Fibroblast of skin of abdomen (primary cell): ENCODE results near the gene EMD.
"Not testable (repeated sequence)": the region's sequence is repeated elsewhere in the genome, so short reads cannot be mapped to it uniquely, and the experiment has no call there.

Experiments
- DNase-seq: peaks from one replicate; pipeline ENCODE4 v3.0.0-alpha.2; 2013

Gene EMD

DNA sequence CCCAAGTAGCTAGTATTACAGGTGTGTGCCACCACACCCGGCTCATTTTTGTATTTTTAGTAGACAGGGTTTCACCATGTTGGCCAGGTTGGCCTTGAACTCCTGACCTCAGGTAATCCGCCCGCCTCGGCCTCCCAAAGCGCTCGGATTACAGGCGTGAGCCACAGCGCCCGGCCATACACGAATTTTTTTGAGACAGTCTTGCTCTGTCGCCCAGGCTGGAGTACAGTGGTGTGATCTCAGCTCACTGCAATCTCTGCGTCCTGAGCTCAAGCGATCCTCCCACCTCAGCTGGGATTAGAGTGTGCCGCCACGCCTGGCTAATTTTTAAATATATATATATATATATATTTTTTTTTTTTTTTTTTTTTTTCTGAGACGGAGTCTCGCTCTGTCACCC, 17.3 kb downstream of the EMD start:
- DNase-seq = not testable (repeated sequence)

GRCh38 chrX:154396973-154397887, 18.1 kb downstream of the EMD start:
- DNase-seq = peak; percentile 62

DNA sequence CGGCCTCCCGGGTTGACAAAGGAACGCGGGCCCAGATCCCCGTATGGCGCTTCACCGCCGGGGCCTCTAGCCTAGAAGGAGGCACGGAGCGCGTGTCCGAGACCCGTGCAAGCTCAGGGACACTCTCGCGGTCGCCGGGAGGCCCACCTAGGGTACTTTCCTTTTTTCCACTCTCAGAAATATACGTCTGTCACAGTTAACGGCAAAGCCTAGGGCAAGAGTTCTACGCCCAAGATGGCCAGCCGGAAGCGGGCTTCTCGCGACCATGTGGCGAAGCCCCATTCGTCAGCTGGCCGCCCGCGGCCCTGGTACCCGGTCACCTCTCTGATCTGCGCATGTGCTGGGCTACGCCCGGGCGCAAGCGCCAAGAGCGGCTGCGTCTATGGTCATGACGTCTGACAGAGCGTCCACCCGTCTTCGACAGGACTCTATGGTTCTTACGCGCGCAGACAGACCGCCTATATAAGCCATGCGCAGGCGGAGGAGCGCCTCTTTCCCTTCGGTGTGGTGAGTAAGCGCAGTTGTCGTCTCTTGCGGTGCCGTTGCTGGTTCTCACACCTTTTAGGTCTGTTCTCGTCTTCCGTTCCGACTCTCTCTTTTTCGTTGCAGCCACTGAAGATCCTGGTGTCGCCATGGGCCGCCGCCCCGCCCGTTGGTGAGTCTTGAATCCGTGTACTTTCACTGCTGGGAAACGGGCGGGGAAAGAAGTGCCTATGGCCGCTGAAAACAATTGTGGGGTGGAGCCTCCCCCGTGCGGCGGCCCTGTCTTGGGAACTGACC, 19.0 kb downstream of the EMD start, which contains the start of gene RPL10:
Gene RPL10, plus strand, starts transcription at position 490 of the 780 bp plus-strand sequence. Its CDS starts 143 bp downstream, at position 633.
- peak; percentile 98 for DNase-seq

DNA sequence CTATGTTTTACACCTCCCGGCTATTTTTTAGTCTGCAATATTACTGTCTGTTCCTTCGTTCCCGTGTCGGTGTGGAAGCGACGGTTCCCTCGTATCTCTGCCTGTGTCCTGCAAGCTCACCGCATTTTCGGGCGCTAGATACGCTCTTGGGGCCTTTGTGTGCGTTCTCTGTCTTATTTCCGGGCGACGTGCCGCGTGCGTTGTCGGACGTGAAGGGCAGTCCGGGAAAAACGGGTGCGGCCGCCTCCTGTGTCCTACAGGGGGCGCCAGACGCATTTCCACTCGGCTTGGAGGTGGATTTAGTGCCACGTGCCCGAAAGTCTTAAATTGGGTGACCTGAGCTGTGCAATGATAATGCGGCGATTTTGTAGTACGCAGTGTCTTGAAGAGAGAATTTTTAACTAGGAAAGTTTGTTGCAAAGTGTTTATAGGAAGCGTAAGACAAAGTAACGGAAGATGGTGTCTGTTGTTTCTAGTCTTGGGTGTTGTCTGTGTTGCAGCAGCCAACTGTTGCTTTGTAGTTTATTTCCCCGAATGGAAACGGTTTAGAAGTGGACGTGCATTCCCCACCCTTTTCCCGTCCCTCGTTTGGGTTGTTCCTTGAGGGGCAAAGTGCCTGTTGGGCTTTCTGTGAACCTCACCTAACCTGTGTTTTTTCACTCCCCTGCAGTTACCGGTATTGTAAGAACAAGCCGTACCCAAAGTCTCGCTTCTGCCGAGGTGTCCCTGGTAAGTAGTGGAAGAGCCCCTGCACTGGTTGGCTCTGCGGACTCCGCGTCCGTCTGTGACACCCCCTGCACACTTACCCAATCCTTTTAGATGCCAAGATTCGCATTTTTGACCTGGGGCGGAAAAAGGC, 19.8 kb downstream of the EMD start:
- DNase-seq = peak; percentile 83

- no peak for DNase-seq
Observed at GRCh38 chrX:154399527-154400368, 20.7 kb downstream of the EMD start.

- not testable (repeated sequence) for DNase-seq
Observed at GRCh38 chrX:154400369-154400817, 21.3 kb downstream of the EMD start.

GRCh38 chrX:154401045-154401799, 22.1 kb downstream of the EMD start:
- peak; percentile 37 for DNase-seq

DNA sequence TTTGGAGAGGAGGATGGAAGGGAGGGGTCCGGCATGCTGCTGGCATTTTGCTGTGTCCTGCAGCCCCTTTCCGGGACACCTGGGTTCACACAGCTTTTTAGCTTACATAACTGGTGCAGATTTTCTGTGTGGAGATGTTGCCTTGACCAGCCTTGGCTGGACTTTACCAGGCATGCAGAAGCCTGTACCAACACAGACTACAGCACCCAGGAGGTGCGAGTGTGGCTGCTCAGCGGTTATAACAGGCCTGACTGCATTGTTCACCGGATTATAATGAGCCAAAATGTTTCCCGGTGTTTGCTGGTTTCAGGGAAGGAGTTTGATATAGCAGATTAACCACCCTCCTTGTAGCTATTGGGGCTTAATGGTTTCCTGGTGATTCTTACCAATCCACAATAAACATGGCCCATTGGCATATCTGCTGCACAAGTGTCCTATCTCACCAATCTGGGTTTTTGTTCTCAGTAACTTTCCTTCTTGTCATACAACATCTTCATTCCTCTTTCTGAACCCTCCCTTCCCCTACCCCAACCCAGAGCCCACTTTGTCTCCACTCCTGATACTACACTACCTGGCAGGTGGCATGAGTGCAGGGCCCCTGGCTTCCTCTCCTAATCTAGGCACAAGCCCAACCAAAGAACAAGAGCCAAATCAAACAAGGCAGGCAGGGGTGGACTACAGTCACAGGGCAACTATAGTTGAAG, 23.0 kb downstream of the EMD start:
- peak; percentile 21 for DNase-seq

- DNase-seq = no peak
Observed at GRCh38 chrX:154402622-154403127, 23.6 kb downstream of the EMD start.

DNA sequence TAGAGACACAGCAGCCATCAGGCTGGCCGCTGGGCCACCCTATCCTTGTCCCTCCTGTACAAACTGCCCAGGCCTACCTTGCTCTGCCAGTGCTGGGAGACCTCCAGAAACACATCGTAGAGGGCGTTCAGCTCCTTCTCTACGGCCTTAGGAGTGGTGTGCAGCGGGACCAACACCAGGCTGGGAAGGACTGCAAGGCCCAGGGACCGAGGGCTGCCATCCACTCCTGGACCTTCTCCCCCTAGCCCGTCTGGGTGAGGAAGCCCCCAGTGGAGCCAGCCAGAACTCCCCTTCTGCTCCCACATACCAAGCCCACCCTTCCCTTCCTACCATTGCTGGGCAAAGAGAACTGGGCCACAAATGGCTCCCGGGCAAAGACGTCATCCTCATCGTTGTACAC, 24.1 kb downstream of the EMD start:
- DNase-seq = no peak

- DNase-seq = no peak
Observed at GRCh38 chrX:154403858-154404257, 24.8 kb downstream of the EMD start.

DNA sequence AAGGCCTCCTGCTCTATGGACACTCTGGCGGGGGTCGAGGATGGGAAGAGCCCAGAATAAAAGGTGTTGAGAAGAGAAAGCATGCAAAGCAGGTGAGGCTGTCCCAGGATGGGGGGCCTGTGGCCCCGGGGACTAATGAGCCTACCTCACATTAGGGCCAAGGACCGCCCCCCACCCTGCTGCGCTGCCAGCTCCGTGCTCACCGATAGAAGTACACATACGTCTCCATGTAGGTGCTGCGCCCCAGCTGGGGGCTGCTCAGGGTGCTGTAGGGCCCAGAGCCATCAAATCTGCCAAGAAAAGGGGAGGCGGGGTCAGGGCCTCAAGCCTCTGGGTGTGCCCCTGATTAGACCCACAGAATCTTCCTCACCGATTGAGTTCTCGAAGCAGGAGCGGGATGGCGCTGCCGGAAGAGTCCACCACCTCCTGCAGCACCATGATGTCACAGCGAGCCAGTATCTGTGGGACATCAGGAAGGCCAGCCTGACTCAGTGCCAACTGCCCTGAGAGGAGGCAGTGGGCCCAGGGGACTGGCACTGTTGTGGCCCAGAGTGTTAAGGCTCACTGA, 25.6 kb downstream of the EMD start:
- no peak for DNase-seq

- no peak for DNase-seq
Observed at GRCh38 chrX:154408659-154409221, 29.6 kb downstream of the EMD start.

- peak; percentile 79 for DNase-seq
Observed at GRCh38 chrX:154409222-154409871, 30.3 kb downstream of the EMD start, which contains the start of gene DNASE1L1. DNASE1L1 (minus strand) TSS chrX:154409254; CDS start chrX:154405568, 3,686 bp downstream.

DNA sequence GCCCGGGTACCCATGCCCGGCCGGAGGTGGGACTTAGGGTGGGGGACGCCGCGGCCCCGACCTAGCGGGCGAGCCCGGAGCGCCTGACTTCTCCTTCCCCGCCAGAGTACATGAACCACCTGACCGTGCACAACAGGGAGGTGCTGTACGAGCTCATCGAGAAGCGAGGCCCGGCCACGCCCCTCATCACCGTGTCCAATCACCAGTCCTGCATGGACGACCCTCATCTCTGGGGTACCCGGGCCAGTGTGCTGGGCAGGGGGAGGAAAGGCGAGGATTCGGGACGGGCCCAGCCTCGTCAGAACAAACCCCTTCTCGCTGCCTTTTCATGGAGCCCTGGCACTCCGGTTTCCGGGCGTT, 32.9 kb downstream of the EMD start:
- no peak for DNase-seq

- no peak for DNase-seq
Observed at GRCh38 chrX:154412468-154412867, 33.4 kb downstream of the EMD start.

GRCh38 chrX:154413142-154413541, 34.0 kb downstream of the EMD start:
- no peak for DNase-seq

GRCh38 chrX:154417157-154417556, 38.1 kb downstream of the EMD start:
- DNase-seq = no peak
